K562 (cell line): Measurements from ENCODE around the gene PTPN5. TPM values are rescaled to one million over a fixed set of nuclear protein-coding genes. Genes with fewer than 3 reads are reported as not detected.

ENCODE experiments used
- ATAC-seq: fragments of 200-7000 bp; cut with Tn5 transposase; 3 replicates; pipeline ENCODE4 v1.9.1; 2020; ENCODE audit warnings: moderate library complexity
- BruUV-seq: library from RNA; stranded (reverse); fragments of 400-500 nt; replicated peaks from 2 replicates; lab custom pipeline; 2021; lab: Mats Ljungman, UMichigan
- CTCF ChIA-PET: fragments of 300-600 bp; formaldehyde crosslinking; extraction: SDS; loops from one replicate; lab custom pipeline; 2021; ENCODE audit warnings: low intra/inter-chr PET ratio; lab: Yijun Ruan, JAX
- POLR2A ChIA-PET: fragments of 300-600, 350-650 bp; sonication (Branson Sonifier 250); formaldehyde crosslinking; extraction: SDS; loops from one replicate; lab custom pipeline; 2021; ENCODE audit warnings: antibody characterized with exemption, inconsistent platforms; lab: Yijun Ruan, JAX
- DNase-seq, 4 experiments: peaks; one replicate each; pipeline versions ENCODE4 v3.0.0 to v3.0.0-alpha.2; 2011 to 2018; ENCODE audit warnings: low spot score in 3 of 4, mixed read lengths in 3 of 4; ENCODE audit errors: extremely low read depth in 1 of 4
- FAIRE-seq: peaks from 2 replicates; lab custom pipeline; 2011; peaks lifted over from hg19 to GRCh38; lab: Jason Lieb, UNC
- H2AFZ ChIP-seq: 2 replicates; pipeline ENCODE4 v1.6.0; 2011; ENCODE audit warnings: low read depth, low read length, control low read depth, inconsistent platforms
- H3K27ac ChIP-seq: fragments of 200-600 bp; 3 replicates; pipeline ENCODE4 v1.8.0; 2011; ENCODE audit warnings: low read depth, mild to moderate bottlenecking, control low read depth, inconsistent platforms, low read length, moderate library complexity, mixed read lengths; ENCODE audit errors: extremely low read depth
- H3K27me3 ChIP-seq, 2 experiments: fragments of 300-600 bp in 1 of 2; 2 replicates in 1 of 2; 3 replicates in 1 of 2; pipeline versions ENCODE4 v1.6.0 to v1.8.0; 2011; ENCODE audit warnings: inconsistent platforms in 2 of 2, low read length in 2 of 2, mild to moderate bottlenecking in 1 of 2, mixed read lengths in 1 of 2, moderate library complexity in 1 of 2; ENCODE audit not compliant: control insufficient read depth in 2 of 2, insufficient read depth in 2 of 2
- H3K36me3 ChIP-seq: fragments of 300-600 bp; 3 replicates; pipeline ENCODE4 v1.8.0; 2011; ENCODE audit warnings: mild to moderate bottlenecking, low read length, inconsistent platforms; ENCODE audit not compliant: control insufficient read depth, insufficient read depth
- H3K4me1 ChIP-seq, 2 experiments: fragments of 200-600 bp in 1 of 2; replicated peaks in 1 of 2; 2 replicates in 1 of 2; 3 replicates in 1 of 2; pipeline versions ENCODE4 v1.5.1 to v1.8.0; 2011; ENCODE audit warnings: inconsistent platforms in 2 of 2, low read length in 2 of 2, mild to moderate bottlenecking in 1 of 2, mixed read lengths in 1 of 2, moderate library complexity in 1 of 2; ENCODE audit not compliant: control insufficient read depth in 2 of 2, insufficient read depth in 2 of 2
- H3K4me2 ChIP-seq: 2 replicates; pipeline ENCODE4 v1.6.1; 2011; ENCODE audit warnings: low read length, control low read depth, inconsistent platforms, mixed read lengths; ENCODE audit not compliant: insufficient read depth
- H3K4me3 ChIP-seq: fragments of 200-600 bp; sonication (generic), shearing (Covaris generic); 2 replicates; pipeline ENCODE4 v1.5.1; 2016; ENCODE audit warnings: control low read depth, inconsistent platforms
- H3K79me2 ChIP-seq: fragments of 200-600 bp; 3 replicates; pipeline ENCODE4 v1.8.0; 2011; ENCODE audit warnings: low read length, inconsistent platforms; ENCODE audit not compliant: control insufficient read depth, insufficient read depth
- H3K9ac ChIP-seq, 2 experiments: 2 replicates each; pipeline versions ENCODE4 v1.6.0 to v1.6.1; 2011; ENCODE audit warnings: low read depth in 2 of 2, low read length in 2 of 2, control low read depth in 1 of 2, inconsistent platforms in 1 of 2, mild to moderate bottlenecking in 1 of 2, mixed read lengths in 1 of 2; ENCODE audit not compliant: insufficient read depth in 1 of 2
- H3K9me1 ChIP-seq: one replicate; pipeline ENCODE4 v1.6.0; 2011; ENCODE audit warnings: inconsistent platforms, mild to moderate bottlenecking, low read length, moderate library complexity; ENCODE audit not compliant: control insufficient read depth, insufficient read depth
- H3K9me3 ChIP-seq: replicated peaks from 2 replicates; pipeline ENCODE4 v1.5.1; 2011; ENCODE audit warnings: low read depth, low read length, inconsistent platforms; ENCODE audit not compliant: control insufficient read depth, insufficient read depth
- H4K20me1 ChIP-seq: replicated peaks from 2 replicates; pipeline ENCODE4 v1.6.1; 2011; ENCODE audit warnings: low read length, inconsistent platforms, mixed read lengths; ENCODE audit not compliant: control insufficient read depth, insufficient read depth
- CHCHD3 ChIP-seq: fragments of 250-450 bp; sonication (Bioruptor Pico); IDR thresholded peaks from 2 replicates; pipeline ENCODE4 v2.1.2; 2022; ENCODE audit warnings: mild to moderate bottlenecking
- HMG20B ChIP-seq: fragments of 250-450 bp; sonication (Bioruptor Pico); IDR thresholded peaks from 2 replicates; pipeline ENCODE4 v1.5.0; 2021; ENCODE audit warnings: mild to moderate bottlenecking
- MIER1 ChIP-seq: fragments of 450-650 bp; IDR thresholded peaks from 2 replicates; pipeline ENCODE4 v1.6.1; 2016; ENCODE audit warnings: antibody characterized with exemption, mild to moderate bottlenecking, low read depth
- ZNF212 ChIP-seq: fragments of 450-650 bp; formaldehyde crosslinking; IDR thresholded peaks from 2 replicates; pipeline ENCODE4 v1.4.0; 2020; ENCODE audit warnings: mild to moderate bottlenecking
- WGBS: fragments of 100-300 bp; shearing (Covaris generic); methylation state at CpG from one replicate; pipeline ENCODE4 v1.1.6; 2016; ENCODE audit warnings: low coverage, mixed read lengths; ENCODE audit not compliant: insufficient coverage; ENCODE audit errors: missing lambda C conversion rate; 5-methylcytosine and 5-hydroxymethylcytosine counted together
- in situ Hi-C: fragments of 300-500 bp; cut with MboI; formaldehyde crosslinking; loops from 4 replicates; pipeline ENCODE4 v1.15.0; 2018; ENCODE audit warnings: inconsistent platforms, mixed read lengths
- intact Hi-C: fragments of 100-400 bp; cut with micrococcal nuclease; formaldehyde crosslinking; loops from 2 replicates; pipeline ENCODE4 v1.14.2; 2022
- polyA plus RNA-seq, 8 experiments: library from polyadenylated mRNA; depleted of rRNA in 4 of 8; stranded (reverse) in 5 of 8; unstranded in 3 of 8; fragments of >200 nt; fragmentation: Nextera tagmentation in 2 of 8; fragmentation: Illumina TruSeq in 1 of 8; extraction: Ambion mirVana in 2 of 8; extraction: Trizol in 1 of 8; gene quantifications; 2 replicates each; pipeline versions ENCODE4 v1.2.1 to v1.2.3, GENCODE V29; 2011 to 2014; ENCODE audit warnings: inconsistent platforms in 1 of 8, missing spikeins in 1 of 8
- total RNA-seq, 7 experiments: library from RNA; depleted of rRNA in 6 of 7; stranded (reverse); fragments of >200 nt in 6 of 7; fragmentation: Illumina TruSeq in 2 of 7; extraction: Trizol in 2 of 7; gene quantifications; 2 replicates each; pipeline versions ENCODE4 v1.2.1 to v1.2.3, GENCODE V29; 2011 to 2021; ENCODE audit warnings: low replicate concordance in 1 of 7
- TF ChIP-seq, protein P1 (sequence below): sonication (generic); formaldehyde crosslinking; IDR thresholded peaks from 2 replicates; pipeline ENCODE4 v1.8.1; 2023; ENCODE audit warnings: mild to moderate bottlenecking, missing genetic modification reagents
- TF ChIP-seq, protein P2 (sequence below): fragments of 200-800 bp; sonication (Bioruptor generic); IDR thresholded peaks from 2 replicates; pipeline ENCODE4 v1.6.1; 2017; ENCODE audit warnings: missing genetic modification characterization, missing compliant biosample characterization

Gene PTPN5
- total and polyA plus RNA-seq, 9 of the 15 experiments (the other 6 are each of a cell fraction or from before 2014, with no cell fraction given) = not detected

DNA sequence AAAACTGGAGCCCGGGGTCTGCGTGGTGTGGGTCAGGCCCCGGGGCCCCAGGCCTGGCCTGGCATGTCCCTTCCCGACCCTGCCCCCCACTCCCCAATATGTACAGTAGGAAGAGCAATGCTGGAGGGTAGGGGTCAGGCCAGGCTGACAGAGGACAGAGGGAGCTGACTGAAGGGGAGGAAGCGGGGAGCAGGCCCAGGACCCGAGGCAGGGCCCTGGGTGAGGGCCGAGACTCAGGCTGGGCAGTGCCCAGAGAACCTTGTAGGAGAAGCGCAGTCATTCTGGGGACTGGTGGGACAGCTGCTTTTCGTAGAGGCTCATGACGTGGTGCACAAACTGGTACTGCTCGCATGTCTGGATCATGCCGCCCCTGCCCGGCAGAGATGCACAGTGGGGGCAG lies 62.9 kb downstream of the PTPN5 start:
- no peak overlapping the region for H2AFZ ChIP-seq
- no peaks in the 10 kb centered on the region for H3K36me3 ChIP-seq
- TF ChIP-seq HMG20B (CRISPR knock-in tag) (no peak), CHCHD3 (no peak), ZNF212 (CRISPR knock-in tag) (no peak), MIER1 (no peak)
- TF ChIP-seq, protein P1, sequence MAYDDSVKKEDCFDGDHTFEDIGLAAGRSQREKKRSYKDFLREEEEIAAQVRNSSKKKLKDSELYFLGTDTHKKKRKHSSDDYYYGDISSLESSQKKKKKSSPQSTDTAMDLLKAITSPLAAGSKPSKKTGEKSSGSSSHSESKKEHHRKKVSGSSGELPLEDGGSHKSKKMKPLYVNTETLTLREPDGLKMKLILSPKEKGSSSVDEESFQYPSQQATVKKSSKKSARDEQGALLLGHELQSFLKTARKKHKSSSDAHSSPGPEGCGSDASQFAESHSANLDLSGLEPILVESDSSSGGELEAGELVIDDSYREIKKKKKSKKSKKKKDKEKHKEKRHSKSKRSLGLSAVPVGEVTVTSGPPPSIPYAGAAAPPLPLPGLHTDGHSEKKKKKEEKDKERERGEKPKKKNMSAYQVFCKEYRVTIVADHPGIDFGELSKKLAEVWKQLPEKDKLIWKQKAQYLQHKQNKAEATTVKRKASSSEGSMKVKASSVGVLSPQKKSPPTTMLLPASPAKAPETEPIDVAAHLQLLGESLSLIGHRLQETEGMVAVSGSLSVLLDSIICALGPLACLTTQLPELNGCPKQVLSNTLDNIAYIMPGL (CRISPR knock-in tag) = no peak
- TF ChIP-seq, protein P2, sequence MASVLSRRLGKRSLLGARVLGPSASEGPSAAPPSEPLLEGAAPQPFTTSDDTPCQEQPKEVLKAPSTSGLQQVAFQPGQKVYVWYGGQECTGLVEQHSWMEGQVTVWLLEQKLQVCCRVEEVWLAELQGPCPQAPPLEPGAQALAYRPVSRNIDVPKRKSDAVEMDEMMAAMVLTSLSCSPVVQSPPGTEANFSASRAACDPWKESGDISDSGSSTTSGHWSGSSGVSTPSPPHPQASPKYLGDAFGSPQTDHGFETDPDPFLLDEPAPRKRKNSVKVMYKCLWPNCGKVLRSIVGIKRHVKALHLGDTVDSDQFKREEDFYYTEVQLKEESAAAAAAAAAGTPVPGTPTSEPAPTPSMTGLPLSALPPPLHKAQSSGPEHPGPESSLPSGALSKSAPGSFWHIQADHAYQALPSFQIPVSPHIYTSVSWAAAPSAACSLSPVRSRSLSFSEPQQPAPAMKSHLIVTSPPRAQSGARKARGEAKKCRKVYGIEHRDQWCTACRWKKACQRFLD (CRISPR knock-in tag) = no peak
- TF ChIP-seq, all 486 proteins: peak for 0
- DNase-seq (no peak), ATAC-seq (no peak), FAIRE-seq (no peak)
- H3K9me1 ChIP-seq = no peaks in the 10 kb centered on the region
- H3K9ac ChIP-seq = no peak overlapping the region
- in situ Hi-C loops = loop anchor here (25.0 kb wide), 1 partner anchor 191 kb away; the partner anchor contains the start of gene TSG101
- H3K4me3 ChIP-seq = no peak overlapping the region
- no peaks in the 10 kb centered on the region for H4K20me1 ChIP-seq
- no peaks in the 10 kb centered on the region for H3K9me3 ChIP-seq
- ChIA-PET POLR2A (interaction anchor here (0.6 kb wide), 2 partner anchors 129 to 211 kb away, joined by 3 to 4 read pairs; partner anchors contain the start of gene MISFA), CTCF (interaction anchor here (0.5 kb wide), 1 partner anchor 665 kb away, joined by 3 read pairs; no protein-coding TSS in a partner anchor)
- H3K27me3 ChIP-seq = peaks cover 5 to 42% of the 10 kb centered on the region in 2 experiments
- no peak overlapping the region for H3K27ac ChIP-seq
- intact Hi-C loops = no loop called here
- no peaks in the 10 kb centered on the region for H3K79me2 ChIP-seq
- 11% methylated on average over 13 of the region's 13 CpGs for WGBS
- peaks cover 0 to 3% of the 10 kb centered on the region in 2 experiments; a peak in 1 of 5 replicates for H3K4me1 ChIP-seq
- no TSS peak for BruUV-seq
- H3K4me2 ChIP-seq = no peak overlapping the region
